Trophoblast cell (in vitro differentiated cells and primary cell): Measurements from ENCODE around the gene CCDC106.
A peak's percentile ranks its signal among the peaks of the same experiment; 100 is the strongest.

ENCODE experiments used
- DNase-seq, 2 donors: peaks; one replicate each; pipeline ENCODE4 v3.0.0-alpha.2; 2016
- H2AFZ ChIP-seq: 2 replicates; pipeline ENCODE4 v1.6.1; 2013; ENCODE audit warnings: low read length, moderate library complexity, mild to moderate bottlenecking; ENCODE audit not compliant: insufficient read depth, poor library complexity
- H2AK5ac ChIP-seq: 2 replicates; pipeline ENCODE4 v1.6.1; 2013; ENCODE audit warnings: mild to moderate bottlenecking, low read length
- H2BK120ac ChIP-seq: 2 replicates; pipeline ENCODE4 v1.6.1; 2013; ENCODE audit warnings: low read length, mild to moderate bottlenecking, moderate library complexity; ENCODE audit not compliant: insufficient read depth, poor library complexity
- H2BK12ac ChIP-seq: 2 replicates; pipeline ENCODE4 v1.6.1; 2013; ENCODE audit warnings: mild to moderate bottlenecking, low read length, moderate library complexity
- H2BK5ac ChIP-seq: 2 replicates; pipeline ENCODE4 v1.6.1; 2013; ENCODE audit warnings: low read length, low read depth, moderate library complexity, mild to moderate bottlenecking; ENCODE audit not compliant: poor library complexity
- H3K14ac ChIP-seq: 2 replicates; pipeline ENCODE4 v1.6.1; 2013; ENCODE audit warnings: mild to moderate bottlenecking, low read length
- H3K18ac ChIP-seq: 2 replicates; pipeline ENCODE4 v1.6.1; 2013; ENCODE audit warnings: mild to moderate bottlenecking, low read length
- H3K23ac ChIP-seq: 2 replicates; pipeline ENCODE4 v1.6.1; 2013; ENCODE audit warnings: low read length
- H3K27ac ChIP-seq: 2 replicates; pipeline ENCODE4 v1.5.1; 2013; ENCODE audit warnings: low read depth, mild to moderate bottlenecking, inconsistent platforms, low read length, moderate library complexity
- H3K27me3 ChIP-seq: 2 replicates; pipeline ENCODE4 v1.6.1; 2013; ENCODE audit warnings: inconsistent platforms, mild to moderate bottlenecking, low read length, moderate library complexity; ENCODE audit not compliant: insufficient read depth
- H3K36me3 ChIP-seq, 2 experiments: 1 replicate in 1 of 2; 2 replicates in 1 of 2; pipeline ENCODE4 v1.6.1; 2013; ENCODE audit warnings: low read length in 2 of 2, mild to moderate bottlenecking in 2 of 2, moderate library complexity in 1 of 2; ENCODE audit not compliant: insufficient read depth in 2 of 2, control insufficient read depth in 1 of 2
- H3K4ac ChIP-seq: 2 replicates; pipeline ENCODE4 v1.6.1; 2013; ENCODE audit warnings: low read depth, mild to moderate bottlenecking, low read length, moderate library complexity
- H3K4me1 ChIP-seq, 2 experiments: 1 replicate in 1 of 2; 2 replicates in 1 of 2; pipeline ENCODE4 v1.6.1; 2013; ENCODE audit warnings: low read length in 2 of 2, mild to moderate bottlenecking in 2 of 2, moderate library complexity in 1 of 2; ENCODE audit not compliant: insufficient read depth in 2 of 2, control insufficient read depth in 1 of 2
- H3K4me2 ChIP-seq: 2 replicates; pipeline ENCODE4 v1.6.1; 2013; ENCODE audit warnings: inconsistent platforms, mild to moderate bottlenecking, low read length, moderate library complexity
- H3K4me3 ChIP-seq: 2 replicates; pipeline ENCODE4 v1.5.1; 2013; ENCODE audit warnings: mild to moderate bottlenecking, low read depth, low read length, inconsistent platforms
- H3K79me1 ChIP-seq: one replicate; pipeline ENCODE4 v1.6.1; 2013; ENCODE audit warnings: low read length
- H3K79me2 ChIP-seq: 2 replicates; pipeline ENCODE4 v1.6.1; 2013; ENCODE audit warnings: low read length, mild to moderate bottlenecking; ENCODE audit not compliant: control insufficient read depth, insufficient read depth, poor library complexity
- H3K9ac ChIP-seq: 2 replicates; pipeline ENCODE4 v1.6.1; 2013; ENCODE audit warnings: mild to moderate bottlenecking, low read length
- H3K9me3 ChIP-seq: 2 replicates; pipeline ENCODE4 v1.6.1; 2013; ENCODE audit warnings: low read depth, mild to moderate bottlenecking, control low read depth, inconsistent platforms, low read length; ENCODE audit not compliant: insufficient read depth
- H4K12ac ChIP-seq: 2 replicates; pipeline ENCODE4 v1.6.1; 2013; ENCODE audit warnings: low read depth, mild to moderate bottlenecking, low read length, moderate library complexity
- H4K8ac ChIP-seq: 2 replicates; pipeline ENCODE4 v1.6.1; 2013; ENCODE audit warnings: low read depth, mild to moderate bottlenecking, low read length, moderate library complexity
- H4K91ac ChIP-seq: one replicate; pipeline ENCODE4 v1.6.1; 2013; ENCODE audit warnings: low read depth, mild to moderate bottlenecking, low read length, moderate library complexity
- WGBS: extraction: QIAGEN DNeasy Blood & Tissue Kit; methylation state at CpG from one replicate; pipeline ENCODE4 v1.1.7; 2013; ENCODE audit warnings: missing lambda C conversion rate; ENCODE audit not compliant: insufficient read length, insufficient coverage; ENCODE audit errors: extremely low coverage; 5-methylcytosine and 5-hydroxymethylcytosine counted together

The CCDC106 gene

DNA sequence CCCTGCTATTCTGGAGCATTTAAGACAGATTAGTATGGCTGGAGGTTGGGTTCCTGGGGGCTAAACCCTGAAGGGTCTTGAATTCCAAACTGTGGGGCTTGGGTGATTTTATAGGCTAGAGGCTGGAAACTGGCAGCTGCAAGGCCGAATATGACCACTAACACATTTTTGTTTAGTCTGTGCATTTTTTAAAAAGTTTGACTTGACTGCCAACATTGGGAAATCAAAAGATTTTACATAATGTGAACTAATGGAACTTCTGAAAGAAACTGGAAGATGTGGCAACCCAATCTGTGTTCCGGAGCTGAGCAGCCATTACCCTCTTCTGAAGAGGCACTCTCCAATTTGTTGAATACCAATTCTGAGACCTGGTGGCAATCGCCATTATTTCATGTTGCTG, 28.7 kb upstream of the CCDC106 start:
- no peak overlapping the region for H2AK5ac ChIP-seq
- H4K91ac ChIP-seq = no peak overlapping the region
- H3K27ac ChIP-seq = no peak overlapping the region
- H4K12ac ChIP-seq = no peak overlapping the region
- WGBS = no CpG with 5 or more reads among the region's 3 CpGs
- no peak overlapping the region for H2AFZ ChIP-seq
- no peak overlapping the region for H2BK120ac ChIP-seq
- DNase-seq = peak in 1 of 2 donors; percentile 14
- peaks cover under 1% of the 10 kb centered on the region for H3K79me2 ChIP-seq
- no peak overlapping the region for H3K9ac ChIP-seq
- no peak overlapping the region for H3K4me3 ChIP-seq
- no peaks in the 10 kb centered on the region for H3K27me3 ChIP-seq
- no peak overlapping the region for H3K4me2 ChIP-seq
- H3K9me3 ChIP-seq = peaks cover 13% of the 10 kb centered on the region
- no peak overlapping the region for H3K4ac ChIP-seq
- no peaks in the 10 kb centered on the region for H3K4me1 ChIP-seq
- no peak overlapping the region for H3K18ac ChIP-seq
- no peak overlapping the region for H2BK5ac ChIP-seq
- H3K36me3 ChIP-seq = peaks cover 40 to 46% of the 10 kb centered on the region in 2 experiments
- H2BK12ac ChIP-seq = no peak overlapping the region
- H3K14ac ChIP-seq = no peak overlapping the region
- H3K79me1 ChIP-seq = peaks cover under 1% of the 10 kb centered on the region
- H4K8ac ChIP-seq = no peak overlapping the region
- H3K23ac ChIP-seq = no peak overlapping the region

DNA sequence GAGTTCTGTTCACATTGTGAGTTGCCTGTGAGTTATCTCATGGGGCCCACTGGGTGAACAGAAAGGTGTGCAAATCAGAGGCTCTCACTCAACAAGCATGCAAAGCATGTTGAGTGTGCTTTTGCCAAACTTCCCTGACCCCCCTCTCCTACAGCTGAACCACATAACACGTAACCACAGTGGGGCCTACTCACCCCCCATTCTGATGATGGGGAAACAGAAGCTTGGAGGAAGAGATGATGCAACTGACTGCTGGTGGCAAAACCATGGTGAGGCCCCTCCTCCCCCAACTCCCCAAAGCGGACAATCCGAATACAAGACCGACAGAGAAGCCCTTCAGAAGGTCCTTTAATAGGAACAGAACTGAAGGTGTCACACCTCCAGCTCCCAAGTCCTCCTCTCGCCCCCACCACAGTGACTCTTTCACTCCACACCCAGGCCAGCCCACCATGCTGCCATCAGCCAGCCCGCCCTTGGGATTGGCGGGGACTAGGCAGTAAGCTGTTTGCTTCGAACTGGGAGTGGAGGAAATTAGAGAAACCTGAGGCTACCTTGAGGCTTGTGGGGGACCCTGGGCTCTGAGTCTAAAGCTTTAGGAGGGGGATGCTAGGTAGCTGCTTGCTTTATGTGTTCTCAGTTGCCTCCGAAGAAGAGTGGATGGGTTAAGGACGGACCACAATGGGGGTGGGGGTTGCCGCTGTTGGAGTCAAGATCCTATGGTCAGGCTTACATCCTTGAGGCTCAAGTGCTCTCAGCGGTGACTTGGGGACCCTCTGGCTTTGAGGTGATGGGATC, 27.4 kb upstream of the CCDC106 start:
- no peak overlapping the region for H3K4me2 ChIP-seq
- H3K27me3 ChIP-seq = no peaks in the 10 kb centered on the region
- H3K9ac ChIP-seq = no peak overlapping the region
- no peak overlapping the region for H4K91ac ChIP-seq
- no peak overlapping the region for H2BK12ac ChIP-seq
- H3K79me1 ChIP-seq = peaks cover 5% of the 10 kb centered on the region
- no CpG with 5 or more reads among the region's 12 CpGs for WGBS
- no peak overlapping the region for H2AFZ ChIP-seq
- H3K4me3 ChIP-seq = no peak overlapping the region
- no peak overlapping the region for H3K23ac ChIP-seq
- no peak overlapping the region for H3K18ac ChIP-seq
- H3K9me3 ChIP-seq = peaks cover 11% of the 10 kb centered on the region
- no peak overlapping the region for H2AK5ac ChIP-seq
- no peak overlapping the region for H2BK5ac ChIP-seq
- H3K27ac ChIP-seq = no peak overlapping the region
- H3K36me3 ChIP-seq = peaks cover 29 to 35% of the 10 kb centered on the region in 2 experiments
- H4K12ac ChIP-seq = no peak overlapping the region
- H3K79me2 ChIP-seq = peaks cover 5% of the 10 kb centered on the region
- peaks cover 3% of the 10 kb centered on the region in 2 experiments for H3K4me1 ChIP-seq
- no peak overlapping the region for H3K4ac ChIP-seq
- DNase-seq = no peak
- no peak overlapping the region for H4K8ac ChIP-seq
- H3K14ac ChIP-seq = no peak overlapping the region
- H2BK120ac ChIP-seq = no peak overlapping the region

DNA sequence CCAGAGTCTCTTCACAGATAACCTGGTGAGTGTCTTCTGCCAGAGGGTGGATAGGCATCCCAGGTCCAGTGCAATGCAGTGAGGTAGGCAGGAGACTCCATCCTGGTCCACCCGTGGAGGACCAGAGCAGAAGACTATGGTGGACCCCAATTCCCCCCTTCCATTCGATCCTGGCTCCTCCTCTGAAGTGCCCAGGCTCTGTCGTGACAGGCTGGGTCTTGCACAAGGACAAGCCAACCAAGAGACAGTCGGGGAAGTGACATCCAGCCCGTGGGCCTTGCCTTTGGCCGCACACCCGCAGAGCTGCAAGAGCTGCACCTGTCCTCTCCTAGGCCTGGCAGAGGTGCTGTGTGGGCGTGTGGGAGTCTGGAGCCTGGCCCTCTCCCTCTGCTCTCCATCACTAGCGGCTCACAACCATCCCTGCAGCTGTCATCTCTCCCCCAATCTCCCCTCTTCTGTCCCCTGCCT, 26.8 kb upstream of the CCDC106 start:
- Histone ChIP-seq H2AK5ac (no peak overlapping the region), H4K91ac (no peak overlapping the region), H2BK120ac (no peak overlapping the region), H3K18ac (no peak overlapping the region), H3K4me3 (no peak overlapping the region), H3K4me2 (no peak overlapping the region), H3K36me3 (peaks cover 23 to 29% of the 10 kb centered on the region in 2 experiments), H3K23ac (no peak overlapping the region), H2BK5ac (no peak overlapping the region), H3K4me1 (peaks cover 3% of the 10 kb centered on the region in 2 experiments), H2BK12ac (no peak overlapping the region), H2AFZ (no peak overlapping the region), H3K9ac (no peak overlapping the region), H3K79me2 (peaks cover 5% of the 10 kb centered on the region), H3K27me3 (no peaks in the 10 kb centered on the region), H3K14ac (no peak overlapping the region), H4K8ac (no peak overlapping the region), H3K9me3 (peaks cover 9% of the 10 kb centered on the region), H3K79me1 (peaks cover 5% of the 10 kb centered on the region), H4K12ac (no peak overlapping the region), H3K4ac (no peak overlapping the region), H3K27ac (no peak overlapping the region)
- WGBS = no CpG with 5 or more reads among the region's 9 CpGs
- no peak for DNase-seq

DNA sequence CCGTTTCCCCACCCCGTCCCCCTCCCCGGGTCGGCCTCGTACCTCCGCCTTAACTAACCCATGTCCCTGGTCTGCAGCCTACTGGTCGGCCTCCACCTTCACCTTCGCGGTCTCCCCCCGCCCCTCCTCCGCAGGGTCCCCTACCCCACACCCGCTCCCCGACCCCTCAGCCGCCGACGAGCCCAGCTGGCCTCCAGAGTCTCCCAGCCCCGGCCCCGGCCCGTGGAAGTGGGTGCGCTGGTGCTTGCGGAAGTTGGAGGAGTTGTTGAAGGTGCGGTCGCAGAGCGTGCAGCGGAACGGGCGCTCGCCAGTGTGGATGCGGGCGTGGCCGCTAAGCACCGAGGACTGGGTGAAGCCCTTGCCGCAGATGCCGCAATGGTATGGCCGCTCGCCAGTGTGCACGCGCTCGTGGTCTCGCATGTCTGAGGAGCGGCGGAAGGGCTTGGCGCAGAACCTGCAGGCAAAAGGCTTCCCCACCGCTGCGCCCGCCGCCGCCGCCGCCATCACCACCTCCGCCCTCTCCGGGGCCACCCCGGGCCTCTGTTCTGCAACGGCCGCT, 26.3 kb upstream of the CCDC106 start:
- Histone ChIP-seq H3K4me1 (peaks cover 3% of the 10 kb centered on the region in 2 experiments), H3K14ac (no peak overlapping the region), H3K27me3 (no peaks in the 10 kb centered on the region), H4K12ac (no peak overlapping the region), H4K91ac (no peak overlapping the region), H4K8ac (no peak overlapping the region), H3K79me2 (peaks cover 5% of the 10 kb centered on the region), H3K4ac (no peak overlapping the region), H3K36me3 (peaks cover 18 to 24% of the 10 kb centered on the region in 2 experiments), H3K4me2 (no peak overlapping the region), H3K79me1 (peaks cover 5% of the 10 kb centered on the region), H2BK5ac (no peak overlapping the region), H3K27ac (no peak overlapping the region), H3K9me3 (peaks cover 8% of the 10 kb centered on the region), H2AFZ (no peak overlapping the region), H3K23ac (no peak overlapping the region), H2BK120ac (no peak overlapping the region), H2AK5ac (no peak overlapping the region), H3K4me3 (no peak overlapping the region), H3K9ac (no peak overlapping the region), H2BK12ac (no peak overlapping the region), H3K18ac (no peak overlapping the region)
- no CpG with 5 or more reads among the region's 55 CpGs for WGBS
- DNase-seq = no peak
